ENCODE results near the gene PTHLH. TPM values are rescaled to one million over a fixed set of nuclear protein-coding genes. Genes with fewer than 3 reads are reported as not detected.

PTHLH gene
- total RNA-seq, 1 experiment from 2014 or later = 0.35 TPM

GRCh38 chr12:28021704-28022103, 49.2 kb upstream of the PTHLH start:
- Histone ChIP-seq H4K5ac (ENCODE audit: insufficient read length, low read depth, low read length) (no peak overlapping the region), H2BK5ac (ENCODE audit: insufficient read length, low read length) (no peak overlapping the region), H4K8ac (replicated peaks; ENCODE audit: insufficient read length, low read depth, low read length) (no peak overlapping the region), H2BK15ac (ENCODE audit: low read depth, low read length) (no peak overlapping the region), H3K23me2 (ENCODE audit: insufficient read length, low read depth, low read length, poor library complexity, severe bottlenecking) (no peaks in the 10 kb centered on the region), H3K27ac (ENCODE audit: insufficient read length, low read depth, low read length) (no peak overlapping the region), H3K9me3 (ENCODE audit: control insufficient read depth, low read depth, low read length) (no peaks in the 10 kb centered on the region), H2BK12ac (ENCODE audit: insufficient read length, low read depth, low read length) (no peak overlapping the region), H4K20me1 (ENCODE audit: control insufficient read depth, insufficient read depth, insufficient read length) (no peaks in the 10 kb centered on the region), H3K79me2 (ENCODE audit: insufficient read depth, low read length) (no peaks in the 10 kb centered on the region), H4K91ac (ENCODE audit: insufficient read length, low read depth, low read length) (no peak overlapping the region), H3K4me2 (ENCODE audit: insufficient read depth, insufficient read length, low read length) (no peak overlapping the region), H2AK5ac (ENCODE audit: insufficient read length, low read length) (no peak overlapping the region), H3K4me1 (ENCODE audit: insufficient read depth, low read length) (peaks cover 2% of the 10 kb centered on the region; the same call in 1 of the 2 replicates), H3K4ac (ENCODE audit: low read depth, low read length) (no peak overlapping the region), H3K23ac (ENCODE audit: insufficient read length, low read depth, low read length) (no peak overlapping the region), H3K79me1 (ENCODE audit: insufficient read depth, low read depth, low read length, poor library complexity, severe bottlenecking) (no peaks in the 10 kb centered on the region), H3K18ac (ENCODE audit: insufficient read length, low read depth, low read length) (no peak overlapping the region), H3T11ph (ENCODE audit: low read length) (no peak overlapping the region), H2AFZ (ENCODE audit: low read length) (no peak overlapping the region), H3K27me3 (ENCODE audit: insufficient read depth, low read length) (no peaks in the 10 kb centered on the region; the same call in 1 of the 2 replicates), H3K14ac (ENCODE audit: insufficient read depth, low read length) (no peak overlapping the region), H3K56ac (ENCODE audit: insufficient read length, low read depth, low read length) (no peak overlapping the region), H2BK20ac (ENCODE audit: low read depth, low read length, poor library complexity, severe bottlenecking) (no peak overlapping the region), H3K9ac (ENCODE audit: extremely low read depth, insufficient read length, low read length) (no peak overlapping the region), H2BK120ac (ENCODE audit: low read depth, low read length, poor library complexity, severe bottlenecking) (no peak overlapping the region)
- Mint-ChIP-seq H3K27ac (no peak overlapping the region), H3K4me1 (no peaks in the 10 kb centered on the region), H3K4me3 (no peak overlapping the region), H3K27me3 (ENCODE audit: low read depth) (peaks cover 4% of the 10 kb centered on the region; the same call in 1 of the 2 replicates), H3K9me3 (no peaks in the 10 kb centered on the region), H3K36me3 (ENCODE audit: insufficient read depth in 1 of 3, low read depth in 3 of 3) (no peaks in the 10 kb centered on the region; a peak in 1 of 7 replicates)
- no peak for DNase-seq
- WGBS (ENCODE audit: extremely low coverage, insufficient read length, low lambda C conversion rate) = no CpG with 5 or more reads among the region's 4 CpGs
- TF ChIP-seq, protein P1, sequence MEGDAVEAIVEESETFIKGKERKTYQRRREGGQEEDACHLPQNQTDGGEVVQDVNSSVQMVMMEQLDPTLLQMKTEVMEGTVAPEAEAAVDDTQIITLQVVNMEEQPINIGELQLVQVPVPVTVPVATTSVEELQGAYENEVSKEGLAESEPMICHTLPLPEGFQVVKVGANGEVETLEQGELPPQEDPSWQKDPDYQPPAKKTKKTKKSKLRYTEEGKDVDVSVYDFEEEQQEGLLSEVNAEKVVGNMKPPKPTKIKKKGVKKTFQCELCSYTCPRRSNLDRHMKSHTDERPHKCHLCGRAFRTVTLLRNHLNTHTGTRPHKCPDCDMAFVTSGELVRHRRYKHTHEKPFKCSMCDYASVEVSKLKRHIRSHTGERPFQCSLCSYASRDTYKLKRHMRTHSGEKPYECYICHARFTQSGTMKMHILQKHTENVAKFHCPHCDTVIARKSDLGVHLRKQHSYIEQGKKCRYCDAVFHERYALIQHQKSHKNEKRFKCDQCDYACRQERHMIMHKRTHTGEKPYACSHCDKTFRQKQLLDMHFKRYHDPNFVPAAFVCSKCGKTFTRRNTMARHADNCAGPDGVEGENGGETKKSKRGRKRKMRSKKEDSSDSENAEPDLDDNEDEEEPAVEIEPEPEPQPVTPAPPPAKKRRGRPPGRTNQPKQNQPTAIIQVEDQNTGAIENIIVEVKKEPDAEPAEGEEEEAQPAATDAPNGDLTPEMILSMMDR (conservative IDR thresholded peaks at IDR 0.05) = no peak

All from H9 (cell line).